Lower leg skin (tissue), 4 donors: ENCODE measurements around the gene SLC8A1. TPM values are rescaled to one million over a fixed set of nuclear protein-coding genes. Genes with fewer than 3 reads are reported as not detected.

Source experiments
- DNase-seq, 2 donors: peaks; one replicate each; pipeline ENCODE4 v3.0.0-alpha.2; 2019; ENCODE audit warnings: low spot score in 2 of 2
- H3K4me3 ChIP-seq: fragments of 200-600 bp; sonication (generic); 2 replicates; pipeline ENCODE4 v1.5.1; 2017; ENCODE audit warnings: mild to moderate bottlenecking, low read depth; ENCODE audit not compliant: poor library complexity, severe bottlenecking
- CTCF ChIP-seq, 3 donors: fragments of 450-650 bp; IDR thresholded peaks; one replicate each; pipeline ENCODE4 v1.5.1; 2016; ENCODE audit warnings: antibody characterized with exemption in 3 of 3, mild to moderate bottlenecking in 3 of 3, moderate library complexity in 2 of 3
- POLR2A ChIP-seq, 2 donors: fragments of 450-650 bp; IDR thresholded peaks; one replicate each; pipeline ENCODE4 v1.6.1; 2016 to 2017; ENCODE audit warnings: antibody characterized with exemption in 2 of 2, mild to moderate bottlenecking in 1 of 2, moderate library complexity in 1 of 2
- WGBS, 2 donors: methylation state at CpG; one replicate each; pipeline ENCODE4 v1.1.5; 2018; 5-methylcytosine and 5-hydroxymethylcytosine counted together
- intact Hi-C: fragments of 100-400 bp; cut with DNase I; formaldehyde crosslinking; loops from one replicate; pipeline ENCODE4 v1.15.0; 2023; ENCODE audit warnings: low total_unique reads
- total RNA-seq, 4 donors: library from RNA; depleted of rRNA; stranded (reverse); fragments of >200 nt; gene quantifications; one replicate each; pipeline ENCODE4 v1.1.0, GENCODE V29; 2016

Gene SLC8A1
- total RNA-seq, 4 donors from 2014 or later: 7.5 to 21.2 (median 13.0) TPM

GRCh38 chr2:40439473-40439872, 12.4 kb downstream of the SLC8A1 start:
- DNase-seq: no peak
- TF ChIP-seq CTCF (IDR thresholded peaks at IDR 0.05) (no peak), POLR2A (IDR thresholded peaks at IDR 0.05) (no peak)
- no peak overlapping the region for H3K4me3 ChIP-seq
- intact Hi-C loops: no loop called here

DNA sequence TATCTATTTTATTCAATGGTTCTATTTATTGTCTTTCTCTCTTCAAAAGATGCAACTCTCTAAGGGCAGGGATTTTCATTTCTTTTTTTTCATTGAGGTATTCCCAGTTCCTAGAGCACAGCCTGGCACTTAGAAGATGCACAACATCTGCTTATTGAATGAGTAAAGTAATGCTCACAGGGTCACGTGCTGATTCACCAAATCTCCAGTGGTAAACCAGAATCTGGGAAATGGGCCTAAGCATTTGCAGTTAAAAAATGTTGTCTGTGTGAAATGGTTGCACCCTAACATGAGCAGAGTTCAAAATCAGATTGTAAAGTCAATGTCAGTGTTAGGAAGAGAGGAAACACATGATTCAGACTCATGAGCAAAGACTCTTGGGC, 15.8 kb downstream of the SLC8A1 start:
- WGBS, 2 donors: 21 to 46% methylated on average over 1 of the region's 1 CpG

GRCh38 chr2:40435426-40436092, 16.3 kb downstream of the SLC8A1 start:
- 65% methylated on average over 9 of the region's 9 CpGs for WGBS, 2 donors
- TF ChIP-seq POLR2A (IDR thresholded peaks at IDR 0.05) (no peak), CTCF (IDR thresholded peaks at IDR 0.05) (no peak)
- intact Hi-C loops: no loop called here
- no peak for DNase-seq
- no peak overlapping the region for H3K4me3 ChIP-seq

More for the DNA sequence above, 15.8 kb downstream of the SLC8A1 start:
- no peak for TF ChIP-seq POLR2A (IDR thresholded peaks at IDR 0.05)
- no peak for TF ChIP-seq CTCF (IDR thresholded peaks at IDR 0.05)
- intact Hi-C loops: no loop called here
- no peak for DNase-seq
- no peak overlapping the region for H3K4me3 ChIP-seq

DNA sequence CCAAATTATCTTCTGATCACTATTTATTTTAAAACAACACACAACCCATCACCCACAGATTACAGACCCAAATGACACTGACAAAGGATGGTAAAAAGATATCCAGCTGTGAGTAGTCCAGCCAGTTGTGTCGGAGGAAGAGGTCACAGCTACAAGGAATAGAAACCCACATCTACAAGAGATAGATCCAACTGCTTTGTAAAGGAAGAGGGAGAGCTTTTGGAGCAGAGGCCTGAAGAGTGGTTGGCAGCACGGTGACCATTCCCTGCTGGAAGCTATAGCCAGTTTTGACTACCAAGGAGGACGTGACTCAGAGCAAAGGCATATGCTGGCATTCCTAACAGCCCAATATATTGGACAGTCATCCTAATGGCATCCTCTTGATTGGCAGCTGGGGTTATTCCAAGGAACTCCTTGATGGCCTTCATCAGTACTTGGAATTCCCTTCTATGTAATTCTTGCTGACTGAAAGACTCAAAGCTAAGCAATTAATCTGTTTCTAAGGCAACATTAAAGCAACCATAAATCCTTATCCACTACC, 17.1 kb downstream of the SLC8A1 start:
- TF ChIP-seq POLR2A (IDR thresholded peaks at IDR 0.05) (no peak), CTCF (IDR thresholded peaks at IDR 0.05) (no peak)
- H3K4me3 ChIP-seq: no peak overlapping the region
- intact Hi-C loops: no loop called here
- WGBS, 2 donors: 40 to 42% methylated on average over 3 of the region's 3 CpGs
- no peak for DNase-seq

DNA sequence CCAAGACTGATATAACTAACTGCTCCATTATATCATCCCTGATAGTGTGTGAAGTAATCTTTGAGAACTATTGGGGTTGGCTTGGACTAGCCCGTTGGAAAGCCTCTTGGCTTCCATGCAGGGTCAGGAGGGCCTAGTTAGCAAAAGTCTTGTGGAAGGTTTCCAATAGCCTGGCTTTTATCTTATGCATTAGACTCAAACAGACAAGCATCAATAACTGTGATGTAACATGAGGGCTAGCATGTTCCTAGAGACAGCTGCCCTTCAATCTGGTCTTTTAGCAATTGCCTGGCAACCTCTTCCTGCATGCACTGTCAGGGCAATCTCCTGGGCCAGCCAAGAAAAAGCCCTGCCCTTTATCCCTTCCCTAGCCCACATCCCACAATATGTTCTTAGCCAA, 18.2 kb downstream of the SLC8A1 start:
- DNase-seq: no peak
- 17 to 30% methylated on average over 1 of the region's 1 CpG for WGBS, 2 donors
- intact Hi-C loops: no loop called here
- H3K4me3 ChIP-seq: no peak overlapping the region
- TF ChIP-seq CTCF (IDR thresholded peaks at IDR 0.05) (no peak), POLR2A (IDR thresholded peaks at IDR 0.05) (no peak)
